IMR-90 (cell line): ENCODE measurements around the gene PRR19. TPM values are rescaled to one million over a fixed set of nuclear protein-coding genes. Genes with fewer than 3 reads are reported as not detected.

Experiments used
- ATAC-seq: fragments of 200-7000 bp; cut with Tn5 transposase; 2 replicates; pipeline ENCODE4 v1.9.1; 2020; ENCODE audit warnings: low read depth, mild to moderate bottlenecking, moderate library complexity
- BruUV-seq: library from RNA; stranded (reverse); fragments of 400-500 nt; replicated peaks from 2 replicates; lab custom pipeline; 2021; lab: Mats Ljungman, UMichigan
- CTCF ChIA-PET: fragments of 300-600 bp; formaldehyde crosslinking; extraction: SDS; loops from one replicate; lab custom pipeline; 2021; ENCODE audit warnings: antibody characterized with exemption; lab: Yijun Ruan, JAX
- POLR2A ChIA-PET: fragments of 300-600 bp; sonication (Branson Sonifier 250); formaldehyde crosslinking; loops from one replicate; lab custom pipeline; 2022; ENCODE audit warnings: antibody characterized with exemption; ENCODE audit not compliant: unreplicated experiment; lab: Charles Lee
- DNase-seq: peaks from one replicate; pipeline ENCODE4 v3.0.0; 2013
- H2AFZ ChIP-seq: replicated peaks from 2 replicates; pipeline ENCODE3; 2013; ENCODE audit warnings: low read length, mild to moderate bottlenecking; ENCODE audit not compliant: poor library complexity
- H2AK5ac ChIP-seq: 2 replicates; pipeline ENCODE4 v1.6.1; 2013; ENCODE audit warnings: low read depth, low read length, inconsistent platforms
- H2AK9ac ChIP-seq: replicated peaks from 2 replicates; pipeline ENCODE3; 2013; ENCODE audit warnings: mild to moderate bottlenecking, low read depth, low read length, moderate library complexity; ENCODE audit not compliant: poor library complexity
- H2BK120ac ChIP-seq: 2 replicates; pipeline ENCODE4 v1.6.1; 2013; ENCODE audit warnings: low read depth, low read length, inconsistent platforms
- H2BK15ac ChIP-seq: 3 replicates; pipeline ENCODE4 v1.6.1; 2013; ENCODE audit warnings: low read depth, low read length, inconsistent platforms
- H2BK20ac ChIP-seq: 2 replicates; pipeline ENCODE4 v1.6.1; 2013; ENCODE audit warnings: low read depth, mild to moderate bottlenecking, inconsistent platforms, low read length, moderate library complexity
- H2BK5ac ChIP-seq: 2 replicates; pipeline ENCODE4 v1.6.1; 2013; ENCODE audit warnings: mild to moderate bottlenecking, low read depth, low read length, inconsistent platforms; ENCODE audit not compliant: poor library complexity, severe bottlenecking
- H3K14ac ChIP-seq: replicated peaks from 2 replicates; pipeline ENCODE4 v1.6.1; 2013; ENCODE audit warnings: low read depth, low read length, inconsistent platforms
- H3K18ac ChIP-seq: 2 replicates; pipeline ENCODE4 v1.6.1; 2013; ENCODE audit warnings: low read depth, low read length, control low read depth
- H3K23ac ChIP-seq: 2 replicates; pipeline ENCODE4 v1.6.1; 2013; ENCODE audit warnings: low read depth, low read length, inconsistent platforms
- H3K27ac ChIP-seq: 2 replicates; pipeline ENCODE4 v1.5.1; 2013; ENCODE audit warnings: mild to moderate bottlenecking, control low read depth, low read length; ENCODE audit not compliant: insufficient read depth
- H3K27me3 ChIP-seq: 2 replicates; pipeline ENCODE4 v1.6.1; 2013; ENCODE audit warnings: low read length; ENCODE audit not compliant: control insufficient read depth, insufficient read depth
- H3K36me3 ChIP-seq: 2 replicates; pipeline ENCODE4 v1.6.1; 2013; ENCODE audit warnings: low read length, mixed read lengths; ENCODE audit not compliant: control insufficient read depth, insufficient read depth
- H3K4ac ChIP-seq: 2 replicates; pipeline ENCODE4 v1.6.1; 2013; ENCODE audit warnings: low read depth, low read length, inconsistent platforms
- H3K4me1 ChIP-seq: 2 replicates; pipeline ENCODE4 v1.6.1; 2013; ENCODE audit warnings: low read length, mixed read lengths; ENCODE audit not compliant: control insufficient read depth, insufficient read depth
- H3K4me2 ChIP-seq: 2 replicates; pipeline ENCODE4 v1.6.1; 2013; ENCODE audit warnings: low read depth, mild to moderate bottlenecking, control low read depth, low read length, moderate library complexity
- H3K4me3 ChIP-seq: 2 replicates; pipeline ENCODE4 v1.5.1; 2013; ENCODE audit warnings: low read depth, mild to moderate bottlenecking, control low read depth, low read length, moderate library complexity; ENCODE audit not compliant: insufficient read depth
- H3K56ac ChIP-seq: 2 replicates; pipeline ENCODE4 v1.6.1; 2013; ENCODE audit warnings: low read length, inconsistent platforms; ENCODE audit not compliant: insufficient read depth; ENCODE audit errors: extremely low read depth
- H3K79me1 ChIP-seq, 2 experiments: 2 replicates each; pipeline ENCODE4 v1.6.1; 2013; ENCODE audit warnings: low read length in 2 of 2, inconsistent platforms in 1 of 2, low read depth in 1 of 2
- H3K9ac ChIP-seq: 2 replicates; pipeline ENCODE4 v1.6.1; 2013; ENCODE audit warnings: low read depth, low read length, control low read depth
- H3K9me1 ChIP-seq: 2 replicates; pipeline ENCODE4 v1.6.1; 2013; ENCODE audit warnings: low read length, inconsistent platforms; ENCODE audit not compliant: insufficient read depth
- H3K9me3 ChIP-seq: 2 replicates; pipeline ENCODE4 v1.6.1; 2013; ENCODE audit warnings: low read length; ENCODE audit not compliant: control insufficient read depth, insufficient read depth
- H4K20me1 ChIP-seq: 2 replicates; pipeline ENCODE4 v1.6.1; 2013; ENCODE audit warnings: low read length, inconsistent platforms; ENCODE audit not compliant: insufficient read depth
- H4K5ac ChIP-seq: 2 replicates; pipeline ENCODE4 v1.6.1; 2013; ENCODE audit warnings: mild to moderate bottlenecking, low read depth, low read length, control low read depth
- H4K8ac ChIP-seq, 2 experiments: 2 replicates each; pipeline ENCODE4 v1.6.1; 2013; ENCODE audit warnings: low read depth in 2 of 2, low read length in 2 of 2, control low read depth in 1 of 2, inconsistent platforms in 1 of 2
- H4K91ac ChIP-seq: 2 replicates; pipeline ENCODE4 v1.6.1; 2013; ENCODE audit warnings: low read depth, low read length, inconsistent platforms; ENCODE audit not compliant: insufficient read depth
- BHLHE40 ChIP-seq: fragments of 150-350 bp; IDR thresholded peaks from 2 replicates; pipeline ENCODE4 v1.6.1; 2016; ENCODE audit warnings: mild to moderate bottlenecking, low read depth, low read length
- CEBPB ChIP-seq: IDR thresholded peaks from 2 replicates; pipeline ENCODE4 v1.6.1; 2012; ENCODE audit warnings: low read depth, low read length, improper control_type of control experiment
- CHD1 ChIP-seq: IDR thresholded peaks from 2 replicates; pipeline ENCODE4 v1.6.1; 2012; ENCODE audit warnings: low read depth, low read length, improper control_type of control experiment
- FOS ChIP-seq: fragments of 150-350 bp; IDR thresholded peaks from 2 replicates; pipeline ENCODE4 v1.6.1; 2016; ENCODE audit warnings: low read depth, low read length
- MXI1 ChIP-seq: IDR thresholded peaks from 2 replicates; pipeline ENCODE4 v1.6.1; 2012; ENCODE audit warnings: low read depth, mild to moderate bottlenecking, low read length, moderate library complexity, borderline replicate concordance
- NFE2L2 ChIP-seq: fragments of 150-350 bp; IDR thresholded peaks from 2 replicates; pipeline ENCODE4 v1.6.1; 2016; ENCODE audit warnings: low read depth, mild to moderate bottlenecking, low read length
- RAD21 ChIP-seq: IDR thresholded peaks from 2 replicates; pipeline ENCODE4 v1.6.1; 2012; ENCODE audit warnings: low read length, improper control_type of control experiment
- RCOR1 ChIP-seq: IDR thresholded peaks from 2 replicates; pipeline ENCODE4 v1.6.1; 2012; ENCODE audit warnings: mild to moderate bottlenecking, low read length, improper control_type of control experiment; ENCODE audit not compliant: insufficient replicate concordance
- RFX5 ChIP-seq: IDR thresholded peaks from 2 replicates; pipeline ENCODE4 v1.8.0; 2012; ENCODE audit warnings: low read depth, mild to moderate bottlenecking, low read length, moderate library complexity
- SMC3 ChIP-seq: fragments of 150-350 bp; IDR thresholded peaks from 2 replicates; pipeline ENCODE4 v1.6.1; 2016; ENCODE audit warnings: low read depth, mild to moderate bottlenecking, antibody characterized with exemption, low read length, moderate library complexity
- dilution Hi-C: fragments of 300-500 bp; cut with HindIII; formaldehyde crosslinking; loops from one replicate; pipeline ENCODE4 v1.14.3; 2018; ENCODE audit warnings: low sequenced_read_pairs; ENCODE audit not compliant: unreplicated experiment
- in situ Hi-C: fragments of 300-500 bp; cut with MboI; formaldehyde crosslinking; loops from 3 replicates; pipeline ENCODE4 v1.14.3; 2019; ENCODE audit warnings: low sequenced_read_pairs, inconsistent platforms, mixed read lengths
- intact Hi-C: fragments of 100-400 bp; cut with micrococcal nuclease; formaldehyde crosslinking; loops from 2 replicates; pipeline ENCODE4 v1.10.0; 2022
- polyA plus RNA-seq, 3 experiments: library from polyadenylated mRNA; depleted of rRNA; stranded (reverse); fragments of >200 nt; gene quantifications; 2 replicates each; pipeline ENCODE4 v1.2.3, GENCODE V29; 2012; ENCODE audit warnings: low replicate concordance in 1 of 3
- total RNA-seq: library from RNA; depleted of rRNA; stranded (reverse); fragments of >200 nt; gene quantifications from 2 replicates; pipeline ENCODE4 v1.2.3, GENCODE V29; 2012
- TF ChIP-seq, protein P1 (sequence below): fragments of 150-350 bp; IDR thresholded peaks from 2 replicates; pipeline ENCODE4 v1.6.1; 2017; ENCODE audit warnings: mild to moderate bottlenecking, antibody characterized with exemption, low read length, low read depth
- TF ChIP-seq, protein P2 (sequence below): fragments of 150-350 bp; IDR thresholded peaks from 2 replicates; pipeline ENCODE4 v1.6.1; 2016; ENCODE audit warnings: low read depth, mild to moderate bottlenecking, low read length, moderate library complexity, borderline replicate concordance

PRR19 gene
- total and polyA plus RNA-seq, 2 of the 4 experiments (the other 2 are of a cell fraction) = 0.36 to 1.6 TPM

DNA sequence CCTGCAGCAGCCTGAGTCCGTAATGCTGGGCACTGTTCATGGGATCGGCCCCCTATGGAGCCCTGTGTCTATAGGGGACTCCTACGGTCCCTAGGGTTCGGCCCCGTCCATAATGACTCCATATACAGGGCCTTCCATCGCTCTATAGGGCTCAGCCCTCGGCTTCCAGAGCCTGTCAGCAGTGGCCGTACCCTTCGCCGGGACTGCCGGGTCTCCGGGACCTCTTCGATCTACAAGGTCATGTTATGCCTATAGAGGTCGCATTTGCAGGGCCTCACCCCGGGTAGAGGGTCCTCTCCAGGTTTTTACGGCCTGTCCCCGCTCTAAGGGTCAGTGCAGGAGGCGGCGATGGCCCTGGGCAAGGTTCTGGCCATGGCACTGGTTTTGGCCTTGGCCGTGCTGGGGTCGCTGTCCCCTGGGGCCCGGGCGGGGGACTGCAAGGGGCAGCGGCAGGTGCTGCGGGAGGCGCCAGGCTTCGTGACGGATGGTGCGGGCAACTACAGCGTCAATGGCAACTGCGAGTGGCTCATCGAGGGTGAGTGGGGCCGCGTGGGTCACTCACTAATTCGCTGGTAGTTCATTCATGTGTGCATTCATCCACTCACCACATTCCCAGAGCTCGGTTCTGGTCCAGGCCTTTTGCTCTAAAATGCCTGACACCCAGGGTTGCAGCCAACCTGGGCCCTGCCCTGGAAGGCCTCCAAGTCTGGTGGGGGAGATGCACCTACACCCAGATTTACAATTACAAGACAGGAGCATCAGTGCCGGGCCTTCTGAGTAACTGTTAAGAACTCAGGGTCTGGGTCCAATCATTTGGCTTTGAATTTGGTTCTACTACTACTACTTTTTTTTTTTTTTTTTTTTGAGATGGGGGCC lies 24.2 kb downstream of the PRR19 start (continued):
- no peak for TF ChIP-seq RCOR1
- TF ChIP-seq NFE2L2 = no peak
- TF ChIP-seq RFX5 = no peak

DNA sequence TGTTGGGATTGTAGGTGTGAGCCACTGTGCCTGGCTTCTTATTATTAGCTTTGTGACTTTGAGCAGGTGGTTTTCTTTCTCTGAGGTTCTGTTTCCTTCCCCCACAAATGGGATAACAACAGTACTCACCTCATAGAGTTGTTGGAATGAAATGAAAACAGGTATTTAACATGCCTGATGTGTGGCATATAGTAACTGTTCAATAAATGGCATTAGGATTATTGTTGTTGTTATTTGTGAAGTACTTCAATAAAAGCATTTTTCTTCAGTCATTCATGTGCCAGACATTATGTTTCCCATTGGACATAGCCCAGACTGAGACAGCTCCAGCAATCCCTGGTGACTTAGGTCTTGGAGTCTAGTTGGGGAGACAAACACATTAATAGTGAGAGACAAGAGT lies 25.0 kb downstream of the PRR19 start:
- H3K9ac ChIP-seq = no peak overlapping the region
- H4K8ac ChIP-seq = no peak overlapping the region
- H2BK15ac ChIP-seq = no peak overlapping the region
- no peak overlapping the region for H3K4ac ChIP-seq
- peak overlapping the region; percentile 34; the same call in 1 of the 2 replicates for H3K4me2 ChIP-seq
- no peak overlapping the region for H3K23ac ChIP-seq
- dilution Hi-C loops = no loop called here
- H4K91ac ChIP-seq = no peak overlapping the region
- no peak overlapping the region for H3K14ac ChIP-seq
- H3K18ac ChIP-seq = no peak overlapping the region
- H3K9me3 ChIP-seq = no peaks in the 10 kb centered on the region
- H3K9me1 ChIP-seq = peaks cover 2% of the 10 kb centered on the region; the same call in 1 of the 2 replicates
- in situ Hi-C loops = loop anchor here (10.0 kb wide), 1 partner anchor 192 kb away; the partner anchor contains the start of gene POU2F2
- DNase-seq (no peak), ATAC-seq (no peak)
- H4K5ac ChIP-seq = no peak overlapping the region
- no peaks in the 10 kb centered on the region for H3K36me3 ChIP-seq
- H4K20me1 ChIP-seq = peaks cover 16% of the 10 kb centered on the region; the same call in 1 of the 2 replicates
- H3K27ac ChIP-seq = no peak overlapping the region
- TF ChIP-seq FOS (no peak), CEBPB (no peak), SMC3 (no peak), CHD1 (no peak), MXI1 (no peak), BHLHE40 (no peak), RAD21 (no peak), RCOR1 (no peak), RFX5 (no peak)
- TF ChIP-seq, protein P1, sequence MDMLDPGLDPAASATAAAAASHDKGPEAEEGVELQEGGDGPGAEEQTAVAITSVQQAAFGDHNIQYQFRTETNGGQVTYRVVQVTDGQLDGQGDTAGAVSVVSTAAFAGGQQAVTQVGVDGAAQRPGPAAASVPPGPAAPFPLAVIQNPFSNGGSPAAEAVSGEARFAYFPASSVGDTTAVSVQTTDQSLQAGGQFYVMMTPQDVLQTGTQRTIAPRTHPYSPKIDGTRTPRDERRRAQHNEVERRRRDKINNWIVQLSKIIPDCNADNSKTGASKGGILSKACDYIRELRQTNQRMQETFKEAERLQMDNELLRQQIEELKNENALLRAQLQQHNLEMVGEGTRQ = no peak
- TF ChIP-seq, protein P2, sequence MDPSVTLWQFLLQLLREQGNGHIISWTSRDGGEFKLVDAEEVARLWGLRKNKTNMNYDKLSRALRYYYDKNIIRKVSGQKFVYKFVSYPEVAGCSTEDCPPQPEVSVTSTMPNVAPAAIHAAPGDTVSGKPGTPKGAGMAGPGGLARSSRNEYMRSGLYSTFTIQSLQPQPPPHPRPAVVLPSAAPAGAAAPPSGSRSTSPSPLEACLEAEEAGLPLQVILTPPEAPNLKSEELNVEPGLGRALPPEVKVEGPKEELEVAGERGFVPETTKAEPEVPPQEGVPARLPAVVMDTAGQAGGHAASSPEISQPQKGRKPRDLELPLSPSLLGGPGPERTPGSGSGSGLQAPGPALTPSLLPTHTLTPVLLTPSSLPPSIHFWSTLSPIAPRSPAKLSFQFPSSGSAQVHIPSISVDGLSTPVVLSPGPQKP = no peak
- no peak overlapping the region for H2BK120ac ChIP-seq
- no peak overlapping the region for H3K56ac ChIP-seq
- H2BK5ac ChIP-seq = no peak overlapping the region
- no peak overlapping the region for H3K4me3 ChIP-seq
- no peak overlapping the region for H2AK9ac ChIP-seq
- no peak overlapping the region for H2AFZ ChIP-seq
- peaks cover 16 to 56% of the 10 kb centered on the region in 2 experiments for H3K79me1 ChIP-seq
- intact Hi-C loops = no loop called here
- peaks cover 23% of the 10 kb centered on the region for H3K27me3 ChIP-seq
- BruUV-seq = no TSS peak
- ChIA-PET POLR2A (no interaction called here), CTCF (no interaction called here)
- H2AK5ac ChIP-seq = no peak overlapping the region
- no peak overlapping the region for H2BK20ac ChIP-seq
- peaks cover 4% of the 10 kb centered on the region for H3K4me1 ChIP-seq
